ENCODE data around the gene NFYC.
"Not testable (repeated sequence)": the region's sequence is repeated elsewhere in the genome, so short reads cannot be mapped to it uniquely, and the experiment has no call there.

Gene NFYC

GRCh38 chr1:40665335-40666171 is 26.0 kb upstream of the NFYC start, which contains the start of gene RIMS3:
TSS of gene RIMS3 (minus strand) at chr1:40665682. CDS start at chr1:40641925, 23,757 bp downstream.
- DNase-seq (ENCODE audit: low read depth) = no peak

GRCh38 chr1:40668769-40669525 is 22.6 kb upstream of the NFYC start:
- DNase-seq (ENCODE audit: low read depth) = peak; percentile 17

- DNase-seq (ENCODE audit: low read depth) = no peak
Observed at GRCh38 chr1:40673452-40673851, 18.1 kb upstream of the NFYC start.

GRCh38 chr1:40676501-40676900 is 15.0 kb upstream of the NFYC start:
- DNase-seq (ENCODE audit: low read depth) = no peak

GRCh38 chr1:40679165-40679953 is 12.1 kb upstream of the NFYC start:
- no peak for DNase-seq (ENCODE audit: low read depth)

- DNase-seq (ENCODE audit: low read depth) = no peak
Observed at GRCh38 chr1:40684669-40685068, 6.8 kb upstream of the NFYC start.

- no peak for DNase-seq (ENCODE audit: low read depth)
Observed at GRCh38 chr1:40687059-40687458, 4.4 kb upstream of the NFYC start.

GRCh38 chr1:40687661-40688060 is 3.8 kb upstream of the NFYC start:
- DNase-seq (ENCODE audit: low read depth) = no peak

- DNase-seq (ENCODE audit: low read depth) = no peak
Observed at GRCh38 chr1:40689737-40690136, 1.8 kb upstream of the NFYC start.

GRCh38 chr1:40690771-40691537 is 550 bp upstream of the NFYC start:
- DNase-seq (ENCODE audit: low read depth) = no peak

GRCh38 chr1:40692429-40692895 is 958 bp downstream of the NFYC start:
- DNase-seq (ENCODE audit: low read depth) = peak; percentile 59

- DNase-seq (ENCODE audit: low read depth) = no peak
Observed at GRCh38 chr1:40693425-40693824, 1.9 kb downstream of the NFYC start.

GRCh38 chr1:40694353-40694874 is 2.9 kb downstream of the NFYC start:
- DNase-seq (ENCODE audit: low read depth) = no peak

GRCh38 chr1:40696294-40696693 is 4.8 kb downstream of the NFYC start:
- no peak for DNase-seq (ENCODE audit: low read depth)

GRCh38 chr1:40697436-40697835 is 5.9 kb downstream of the NFYC start:
- DNase-seq (ENCODE audit: low read depth) = no peak

- no peak for DNase-seq (ENCODE audit: low read depth)
Observed at GRCh38 chr1:40699787-40700186, 8.3 kb downstream of the NFYC start.

GRCh38 chr1:40701684-40702083 is 10.2 kb downstream of the NFYC start:
- DNase-seq (ENCODE audit: low read depth) = no peak

GRCh38 chr1:40702810-40703209 is 11.3 kb downstream of the NFYC start:
- DNase-seq (ENCODE audit: low read depth) = not testable (repeated sequence)

- DNase-seq (ENCODE audit: low read depth) = peak; percentile 71
Observed at GRCh38 chr1:40703316-40703715, 11.8 kb downstream of the NFYC start.

- DNase-seq (ENCODE audit: low read depth) = no peak
Observed at GRCh38 chr1:40704817-40705733, 13.6 kb downstream of the NFYC start.
